PFSK-1 (cell line): ENCODE measurements around the gene EXO5.

Source experiments
- SIN3A ChIP-seq: IDR thresholded peaks from 2 replicates; pipeline ENCODE4 v1.6.1; 2012; ENCODE audit warnings: mild to moderate bottlenecking, low read length, moderate library complexity, borderline replicate concordance; ENCODE audit not compliant: insufficient read depth
- TF ChIP-seq, protein P1 (sequence below), 2 experiments: IDR thresholded peaks; 2 replicates each; pipeline versions ENCODE4 v1.6.1 to v1.8.0; 2011 to 2012; ENCODE audit warnings: low read depth in 2 of 2, low read length in 2 of 2, control low read depth in 1 of 2, inconsistent platforms in 1 of 2, mild to moderate bottlenecking in 1 of 2, moderate library complexity in 1 of 2; ENCODE audit not compliant: insufficient read depth in 1 of 2

DNA sequence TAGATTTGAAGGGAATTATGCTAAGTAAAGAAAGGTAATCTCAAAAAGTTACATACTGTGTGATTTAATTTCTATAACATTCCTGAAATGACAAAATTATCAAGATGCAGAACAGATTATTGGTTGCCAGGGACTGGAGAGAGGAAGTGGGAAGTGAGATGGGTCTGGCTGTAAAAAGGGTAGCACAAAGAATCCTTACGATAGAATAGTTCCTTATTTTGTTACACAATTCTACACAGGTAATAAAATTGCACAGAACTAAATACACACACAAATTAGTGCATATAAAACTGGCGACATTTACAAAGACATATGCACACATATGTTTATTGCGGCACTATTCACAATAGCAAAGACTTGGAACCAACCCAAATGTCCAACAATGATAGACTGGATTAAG, 56.3 kb downstream of the EXO5 start:
- TF ChIP-seq SIN3A: no peak
- TF ChIP-seq, protein P1, sequence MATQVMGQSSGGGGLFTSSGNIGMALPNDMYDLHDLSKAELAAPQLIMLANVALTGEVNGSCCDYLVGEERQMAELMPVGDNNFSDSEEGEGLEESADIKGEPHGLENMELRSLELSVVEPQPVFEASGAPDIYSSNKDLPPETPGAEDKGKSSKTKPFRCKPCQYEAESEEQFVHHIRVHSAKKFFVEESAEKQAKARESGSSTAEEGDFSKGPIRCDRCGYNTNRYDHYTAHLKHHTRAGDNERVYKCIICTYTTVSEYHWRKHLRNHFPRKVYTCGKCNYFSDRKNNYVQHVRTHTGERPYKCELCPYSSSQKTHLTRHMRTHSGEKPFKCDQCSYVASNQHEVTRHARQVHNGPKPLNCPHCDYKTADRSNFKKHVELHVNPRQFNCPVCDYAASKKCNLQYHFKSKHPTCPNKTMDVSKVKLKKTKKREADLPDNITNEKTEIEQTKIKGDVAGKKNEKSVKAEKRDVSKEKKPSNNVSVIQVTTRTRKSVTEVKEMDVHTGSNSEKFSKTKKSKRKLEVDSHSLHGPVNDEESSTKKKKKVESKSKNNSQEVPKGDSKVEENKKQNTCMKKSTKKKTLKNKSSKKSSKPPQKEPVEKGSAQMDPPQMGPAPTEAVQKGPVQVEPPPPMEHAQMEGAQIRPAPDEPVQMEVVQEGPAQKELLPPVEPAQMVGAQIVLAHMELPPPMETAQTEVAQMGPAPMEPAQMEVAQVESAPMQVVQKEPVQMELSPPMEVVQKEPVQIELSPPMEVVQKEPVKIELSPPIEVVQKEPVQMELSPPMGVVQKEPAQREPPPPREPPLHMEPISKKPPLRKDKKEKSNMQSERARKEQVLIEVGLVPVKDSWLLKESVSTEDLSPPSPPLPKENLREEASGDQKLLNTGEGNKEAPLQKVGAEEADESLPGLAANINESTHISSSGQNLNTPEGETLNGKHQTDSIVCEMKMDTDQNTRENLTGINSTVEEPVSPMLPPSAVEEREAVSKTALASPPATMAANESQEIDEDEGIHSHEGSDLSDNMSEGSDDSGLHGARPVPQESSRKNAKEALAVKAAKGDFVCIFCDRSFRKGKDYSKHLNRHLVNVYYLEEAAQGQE (IDR thresholded peaks at IDR 0.05; ENCODE audit: insufficient read depth in 1 of 2, low read depth in 2 of 2, low read length in 2 of 2): no peak
